ENCODE results near the gene PITPNM1. TPM values are rescaled to one million over a fixed set of nuclear protein-coding genes. Genes with fewer than 3 reads are reported as not detected.
A peak's percentile ranks its signal among the peaks of the same experiment; 100 is the strongest.

Gene PITPNM1
- total and polyA plus RNA-seq, 2 of the 13 experiments (the other 11 are each of a cell fraction or from before 2014, with no cell fraction given): 8.2 to 8.5 TPM

GRCh38 chr11:67463680-67464410, 41.3 kb downstream of the PITPNM1 start (continued):
- TF ChIP-seq KLF15 (CRISPR knock-in tag; IDR thresholded peaks at IDR 0.05; ENCODE audit: borderline replicate concordance): no peak
- TF ChIP-seq JARID2 (CRISPR knock-in tag; IDR thresholded peaks at IDR 0.05; ENCODE audit: insufficient replicate concordance): no peak
- TF ChIP-seq, protein P1, sequence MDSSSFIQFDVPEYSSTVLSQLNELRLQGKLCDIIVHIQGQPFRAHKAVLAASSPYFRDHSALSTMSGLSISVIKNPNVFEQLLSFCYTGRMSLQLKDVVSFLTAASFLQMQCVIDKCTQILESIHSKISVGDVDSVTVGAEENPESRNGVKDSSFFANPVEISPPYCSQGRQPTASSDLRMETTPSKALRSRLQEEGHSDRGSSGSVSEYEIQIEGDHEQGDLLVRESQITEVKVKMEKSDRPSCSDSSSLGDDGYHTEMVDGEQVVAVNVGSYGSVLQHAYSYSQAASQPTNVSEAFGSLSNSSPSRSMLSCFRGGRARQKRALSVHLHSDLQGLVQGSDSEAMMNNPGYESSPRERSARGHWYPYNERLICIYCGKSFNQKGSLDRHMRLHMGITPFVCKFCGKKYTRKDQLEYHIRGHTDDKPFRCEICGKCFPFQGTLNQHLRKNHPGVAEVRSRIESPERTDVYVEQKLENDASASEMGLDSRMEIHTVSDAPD (CRISPR knock-in tag; IDR thresholded peaks at IDR 0.05): no peak
- no peak for TF ChIP-seq MTF1 (CRISPR knock-in tag; IDR thresholded peaks at IDR 0.05)
- no peak for TF ChIP-seq KLF12 (CRISPR knock-in tag; IDR thresholded peaks at IDR 0.05; ENCODE audit: borderline replicate concordance)
- TF ChIP-seq ETV6 (CRISPR knock-in tag; conservative IDR thresholded peaks at IDR 0.05): no peak
- TF ChIP-seq TBX2 (CRISPR knock-in tag; IDR thresholded peaks at IDR 0.05; ENCODE audit: borderline replicate concordance): no peak
- no peak for TF ChIP-seq YY1 (IDR thresholded peaks at IDR 0.05; ENCODE audit: insufficient read depth, insufficient replicate concordance, low read depth, low read length)
- peak; percentile 29 for TF ChIP-seq ARID5B (CRISPR knock-in tag; IDR thresholded peaks at IDR 0.05)
- no peak for TF ChIP-seq SETDB1 (CRISPR knock-in tag; IDR thresholded peaks at IDR 0.05; ENCODE audit: borderline replicate concordance)
- TF ChIP-seq ZNF563 (CRISPR knock-in tag; IDR thresholded peaks at IDR 0.05): no peak; the same call in 1 of the 2 replicates
- peak; percentile 13; the same call in 1 of the 2 replicates for TF ChIP-seq IRF2 (CRISPR knock-in tag; IDR thresholded peaks at IDR 0.05)
- TF ChIP-seq ZNF30 (CRISPR knock-in tag; IDR thresholded peaks at IDR 0.05): no peak
- no peak for TF ChIP-seq ZNF501 (CRISPR knock-in tag; IDR thresholded peaks at IDR 0.05)
- TF ChIP-seq DNMT1 (CRISPR knock-in tag; IDR thresholded peaks at IDR 0.05): 0 out of 2 replicates have a peak, but pooled peaks have one; percentile 48
- TF ChIP-seq, protein P2, sequence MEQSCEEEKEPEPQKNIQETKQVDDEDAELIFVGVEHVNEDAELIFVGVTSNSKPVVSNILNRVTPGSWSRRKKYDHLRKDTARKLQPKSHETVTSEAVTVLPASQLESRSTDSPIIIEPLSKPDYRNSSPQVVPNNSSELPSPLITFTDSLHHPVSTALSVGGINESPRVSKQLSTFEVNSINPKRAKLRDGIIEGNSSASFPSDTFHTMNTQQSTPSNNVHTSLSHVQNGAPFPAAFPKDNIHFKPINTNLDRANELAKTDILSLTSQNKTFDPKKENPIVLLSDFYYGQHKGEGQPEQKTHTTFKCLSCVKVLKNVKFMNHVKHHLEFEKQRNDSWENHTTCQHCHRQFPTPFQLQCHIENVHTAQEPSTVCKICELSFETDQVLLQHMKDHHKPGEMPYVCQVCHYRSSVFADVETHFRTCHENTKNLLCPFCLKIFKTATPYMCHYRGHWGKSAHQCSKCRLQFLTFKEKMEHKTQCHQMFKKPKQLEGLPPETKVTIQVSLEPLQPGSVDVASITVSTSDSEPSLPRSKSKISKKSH (CRISPR knock-in tag; IDR thresholded peaks at IDR 0.05; ENCODE audit: borderline replicate concordance): peak; percentile 74; the same call in 1 of the 2 replicates
- TF ChIP-seq, protein P3, sequence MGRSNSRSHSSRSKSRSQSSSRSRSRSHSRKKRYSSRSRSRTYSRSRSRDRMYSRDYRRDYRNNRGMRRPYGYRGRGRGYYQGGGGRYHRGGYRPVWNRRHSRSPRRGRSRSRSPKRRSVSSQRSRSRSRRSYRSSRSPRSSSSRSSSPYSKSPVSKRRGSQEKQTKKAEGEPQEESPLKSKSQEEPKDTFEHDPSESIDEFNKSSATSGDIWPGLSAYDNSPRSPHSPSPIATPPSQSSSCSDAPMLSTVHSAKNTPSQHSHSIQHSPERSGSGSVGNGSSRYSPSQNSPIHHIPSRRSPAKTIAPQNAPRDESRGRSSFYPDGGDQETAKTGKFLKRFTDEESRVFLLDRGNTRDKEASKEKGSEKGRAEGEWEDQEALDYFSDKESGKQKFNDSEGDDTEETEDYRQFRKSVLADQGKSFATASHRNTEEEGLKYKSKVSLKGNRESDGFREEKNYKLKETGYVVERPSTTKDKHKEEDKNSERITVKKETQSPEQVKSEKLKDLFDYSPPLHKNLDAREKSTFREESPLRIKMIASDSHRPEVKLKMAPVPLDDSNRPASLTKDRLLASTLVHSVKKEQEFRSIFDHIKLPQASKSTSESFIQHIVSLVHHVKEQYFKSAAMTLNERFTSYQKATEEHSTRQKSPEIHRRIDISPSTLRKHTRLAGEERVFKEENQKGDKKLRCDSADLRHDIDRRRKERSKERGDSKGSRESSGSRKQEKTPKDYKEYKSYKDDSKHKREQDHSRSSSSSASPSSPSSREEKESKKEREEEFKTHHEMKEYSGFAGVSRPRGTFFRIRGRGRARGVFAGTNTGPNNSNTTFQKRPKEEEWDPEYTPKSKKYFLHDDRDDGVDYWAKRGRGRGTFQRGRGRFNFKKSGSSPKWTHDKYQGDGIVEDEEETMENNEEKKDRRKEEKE (IDR thresholded peaks at IDR 0.05): no peak

Measured in HepG2 (cell line).